Neuronal stem cell (in vitro differentiated cells): ENCODE measurements around the gene NOXO1.
A peak's percentile ranks its signal among the peaks of the same experiment; 100 is the strongest.

Experiments
- DNase-seq: peaks from one replicate; pipeline ENCODE4 v3.0.0-alpha.2; 2013; ENCODE audit warnings: low spot score
- H2AFZ ChIP-seq: one replicate; pipeline ENCODE4 v1.6.1; 2013; ENCODE audit warnings: mild to moderate bottlenecking, low read length, inconsistent platforms
- H2AK5ac ChIP-seq: 2 replicates; pipeline ENCODE4 v1.6.1; 2013; ENCODE audit warnings: low read depth, mild to moderate bottlenecking, inconsistent platforms, low read length, moderate library complexity, mixed read lengths
- H2BK120ac ChIP-seq: 2 replicates; pipeline ENCODE4 v1.6.1; 2013; ENCODE audit warnings: low read depth, mild to moderate bottlenecking, inconsistent platforms, low read length, moderate library complexity, mixed read lengths
- H2BK12ac ChIP-seq: one replicate; pipeline ENCODE4 v1.6.1; 2013; ENCODE audit warnings: low read length, inconsistent platforms
- H2BK15ac ChIP-seq: 2 replicates; pipeline ENCODE4 v1.6.1; 2013; ENCODE audit warnings: mild to moderate bottlenecking, low read length, inconsistent platforms, mixed read lengths
- H2BK5ac ChIP-seq: one replicate; pipeline ENCODE4 v1.6.1; 2013; ENCODE audit warnings: inconsistent platforms, mild to moderate bottlenecking, low read length, moderate library complexity
- H3K14ac ChIP-seq: one replicate; pipeline ENCODE4 v1.6.1; 2013; ENCODE audit warnings: low read length, inconsistent platforms
- H3K18ac ChIP-seq: 2 replicates; pipeline ENCODE4 v1.6.1; 2013; ENCODE audit warnings: low read length, inconsistent platforms
- H3K23ac ChIP-seq: 2 replicates; pipeline ENCODE4 v1.6.1; 2013; ENCODE audit warnings: low read depth, mild to moderate bottlenecking, mixed read lengths, low read length, inconsistent platforms; ENCODE audit not compliant: poor library complexity
- H3K27ac ChIP-seq: replicated peaks from 3 replicates; pipeline ENCODE4 v1.5.1; 2013; ENCODE audit warnings: low read length, inconsistent platforms
- H3K27me3 ChIP-seq, 3 experiments: 2 replicates each; pipeline ENCODE4 v1.6.1; 2013; ENCODE audit warnings: low read length in 3 of 3, mild to moderate bottlenecking in 2 of 3, inconsistent platforms in 1 of 3, low read depth in 1 of 3, mixed read lengths in 1 of 3, moderate library complexity in 1 of 3; ENCODE audit not compliant: control insufficient read depth in 3 of 3, insufficient read depth in 3 of 3
- H3K36me3 ChIP-seq, 2 donors: replicated peaks in 1 of 2; 2 replicates each; pipeline ENCODE4 v1.6.1; 2013; ENCODE audit warnings: low read length in 2 of 2; ENCODE audit not compliant: control insufficient read depth in 2 of 2, insufficient read depth in 2 of 2
- H3K4ac ChIP-seq: 2 replicates; pipeline ENCODE4 v1.6.1; 2013; ENCODE audit warnings: inconsistent platforms, mild to moderate bottlenecking, low read length, moderate library complexity
- H3K4me1 ChIP-seq, 2 donors: 1 replicate in 1 of 2; 2 replicates in 1 of 2; pipeline ENCODE4 v1.6.1; 2013; ENCODE audit warnings: low read length in 2 of 2, low read depth in 1 of 2; ENCODE audit not compliant: control insufficient read depth in 2 of 2, insufficient read depth in 1 of 2
- H3K4me2 ChIP-seq: one replicate; pipeline ENCODE4 v1.6.1; 2013; ENCODE audit warnings: mild to moderate bottlenecking, low read length, inconsistent platforms; ENCODE audit not compliant: insufficient read depth, poor library complexity, severe bottlenecking
- H3K4me3 ChIP-seq, 2 donors: 2 replicates each; pipeline ENCODE4 v1.5.1; 2013; ENCODE audit warnings: low read length in 2 of 2, mild to moderate bottlenecking in 2 of 2, inconsistent platforms in 1 of 2, moderate library complexity in 1 of 2
- H3K79me1 ChIP-seq: one replicate; pipeline ENCODE4 v1.6.1; 2013; ENCODE audit warnings: low read depth, mild to moderate bottlenecking, inconsistent platforms, low read length, moderate library complexity
- H3K9ac ChIP-seq: one replicate; pipeline ENCODE4 v1.6.1; 2013; ENCODE audit warnings: mild to moderate bottlenecking, low read depth, low read length, inconsistent platforms; ENCODE audit not compliant: poor library complexity
- H3K9me3 ChIP-seq, 2 donors: replicated peaks in 1 of 2; 2 replicates each; pipeline versions ENCODE3 to v1.6.1; 2013; ENCODE audit warnings: low read length in 2 of 2, mild to moderate bottlenecking in 2 of 2, inconsistent platforms in 1 of 2, low read depth in 1 of 2, mixed read lengths in 1 of 2, moderate library complexity in 1 of 2; ENCODE audit not compliant: control insufficient read depth in 2 of 2, insufficient read depth in 1 of 2
- H4K8ac ChIP-seq: one replicate; pipeline ENCODE4 v1.6.1; 2013; ENCODE audit warnings: low read depth, mild to moderate bottlenecking, inconsistent platforms, low read length, moderate library complexity
- H4K91ac ChIP-seq: one replicate; pipeline ENCODE4 v1.6.1; 2013; ENCODE audit warnings: low read length, low read depth, mild to moderate bottlenecking, inconsistent platforms; ENCODE audit not compliant: poor library complexity
- WGBS, 2 donors: extraction: QIAGEN DNeasy Blood & Tissue Kit; methylation state at CpG; one replicate each; pipeline ENCODE4 v1.1.7; 2013; ENCODE audit warnings: missing lambda C conversion rate in 2 of 2, mixed read lengths in 1 of 2; ENCODE audit not compliant: insufficient read length in 2 of 2, insufficient replicate concordance in 1 of 2; ENCODE audit errors: extremely low coverage in 2 of 2; 5-methylcytosine and 5-hydroxymethylcytosine counted together

NOXO1 gene

DNA sequence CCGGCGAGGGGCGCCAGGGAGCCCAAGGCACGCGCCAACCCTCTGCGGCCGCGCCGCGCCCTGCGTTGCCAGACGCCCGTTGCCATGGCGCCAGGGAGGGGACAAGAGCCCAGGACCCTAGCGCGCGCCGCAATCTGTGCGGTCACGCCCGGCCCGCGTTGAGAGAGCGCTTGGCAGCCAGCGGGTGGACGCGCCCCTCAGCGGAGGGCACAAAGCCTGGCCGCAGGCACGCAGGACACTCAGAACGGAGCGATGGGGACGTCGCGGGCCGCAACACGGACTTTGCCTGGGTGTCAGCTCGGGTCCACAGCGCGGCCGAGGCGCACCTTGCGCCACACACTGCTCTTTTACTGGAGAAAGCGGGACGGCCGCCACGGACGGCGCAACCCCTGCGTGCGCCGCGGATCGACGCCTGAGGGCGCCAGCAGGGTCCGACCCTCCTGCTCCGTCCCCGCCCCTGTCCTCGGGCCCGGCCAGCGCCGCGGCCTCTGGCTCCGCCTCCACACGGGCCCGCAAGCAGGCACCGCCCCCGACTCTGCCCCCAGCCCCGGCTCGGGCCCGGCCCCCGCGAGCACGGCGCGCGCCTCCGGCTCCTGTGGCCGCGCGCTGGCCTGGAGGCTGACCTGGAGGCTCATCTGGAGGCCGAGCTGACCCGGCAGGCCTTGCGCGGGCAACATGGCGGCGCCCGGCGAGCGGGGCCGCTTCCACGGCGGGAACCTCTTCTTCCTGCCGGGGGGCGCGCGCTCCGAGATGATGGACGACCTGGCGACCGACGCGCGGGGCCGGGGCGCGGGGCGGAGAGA, 2.5 kb upstream of the NOXO1 start, which contains the start of gene GFER:
TSS of gene GFER (plus strand) at position 650 of the 803 bp plus-strand sequence. CDS start at position 676, 26 bp downstream.
- Histone ChIP-seq H2BK15ac (peak within 1 kb of the TSS; percentile 91), H2BK120ac (peak within 1 kb of the TSS; percentile 76), H2AK5ac (peak within 1 kb of the TSS; percentile 98), H4K8ac (no peak within 1 kb of the TSS), H3K36me3 (peaks cover 22 to 26% of the 10 kb centered on the region in 2 donors), H2BK12ac (peak within 1 kb of the TSS; percentile 18), H2AFZ (peak within 1 kb of the TSS; percentile 99), H3K4me3 (peak within 1 kb of the TSS; percentile 87 to 93), H3K4me1 (peaks cover 17 to 31% of the 10 kb centered on the region in 2 donors), H3K9ac (peak within 1 kb of the TSS; percentile 98), H2BK5ac (peak within 1 kb of the TSS; percentile 87), H3K4ac (peak within 1 kb of the TSS; percentile 94), H4K91ac (no peak within 1 kb of the TSS), H3K27ac (peak within 1 kb of the TSS; percentile 93), H3K14ac (no peak within 1 kb of the TSS), H3K79me1 (peaks cover 11% of the 10 kb centered on the region), H3K27me3 (peaks cover 1 to 46% (median 20%) of the 10 kb centered on the region in 3 experiments), H3K4me2 (peak within 1 kb of the TSS; percentile 96), H3K9me3 (no peaks in the 10 kb centered on the region), H3K23ac (peak within 1 kb of the TSS; percentile 98), H3K18ac (peak within 1 kb of the TSS; percentile 100)
- DNase-seq, result peak; percentile 94
- WGBS, 2 donors, result no CpG with 5 or more reads among the region's 109 CpGs

DNA sequence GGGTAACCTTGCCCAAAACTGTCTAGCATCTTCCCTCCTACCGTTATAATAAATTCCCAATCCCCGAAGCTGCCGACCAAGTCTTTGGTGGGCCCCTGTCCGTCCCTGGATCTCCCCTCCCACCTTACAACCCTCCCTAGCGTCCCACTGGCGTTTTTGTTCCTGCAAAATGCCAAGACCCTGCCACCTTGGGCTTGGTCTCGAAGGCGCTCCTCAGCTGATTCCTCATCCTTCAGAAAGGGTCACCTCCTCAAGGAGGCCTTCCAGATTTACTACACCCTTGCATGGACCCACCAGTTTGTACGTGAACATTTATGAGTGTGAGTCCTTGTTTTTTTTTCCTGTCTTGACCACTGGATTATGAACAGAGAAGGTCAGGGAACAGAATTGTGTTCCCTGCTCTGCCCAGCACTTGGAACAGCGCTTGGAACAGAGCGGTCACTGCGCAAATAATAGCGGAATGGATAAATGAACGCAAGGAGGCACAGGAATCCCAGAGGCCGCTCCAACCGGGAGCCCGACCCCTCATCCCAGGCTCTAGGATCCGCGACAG, 1.8 kb upstream of the NOXO1 start:
- H2BK15ac ChIP-seq, result no peak overlapping the region
- H2AFZ ChIP-seq, result peak overlapping the region; percentile 99
- no peak for DNase-seq
- H3K4me2 ChIP-seq, result peak overlapping the region; percentile 96
- no peak overlapping the region for H2AK5ac ChIP-seq
- peak overlapping the region; percentile 98 for H3K23ac ChIP-seq
- H3K4me3 ChIP-seq, result peak overlapping the region; percentile 87 to 88
- peaks cover 11% of the 10 kb centered on the region for H3K79me1 ChIP-seq
- no peak overlapping the region for H2BK120ac ChIP-seq
- no peak overlapping the region for H3K9ac ChIP-seq
- H3K4ac ChIP-seq, result no peak overlapping the region
- peaks cover 17 to 31% of the 10 kb centered on the region in 2 donors for H3K4me1 ChIP-seq
- H3K36me3 ChIP-seq, result peaks cover 22 to 32% of the 10 kb centered on the region in 2 donors
- no peak overlapping the region for H2BK12ac ChIP-seq
- H3K14ac ChIP-seq, result no peak overlapping the region
- H3K27ac ChIP-seq, result peak overlapping the region; percentile 40
- no peak overlapping the region for H4K8ac ChIP-seq
- no peaks in the 10 kb centered on the region for H3K9me3 ChIP-seq
- no peak overlapping the region for H4K91ac ChIP-seq
- peak overlapping the region; percentile 100 for H3K18ac ChIP-seq
- WGBS, 2 donors, result no CpG with 5 or more reads among the region's 19 CpGs
- peaks cover 0 to 48% (median 18%) of the 10 kb centered on the region in 3 experiments for H3K27me3 ChIP-seq
- peak overlapping the region; percentile 87 for H2BK5ac ChIP-seq

DNA sequence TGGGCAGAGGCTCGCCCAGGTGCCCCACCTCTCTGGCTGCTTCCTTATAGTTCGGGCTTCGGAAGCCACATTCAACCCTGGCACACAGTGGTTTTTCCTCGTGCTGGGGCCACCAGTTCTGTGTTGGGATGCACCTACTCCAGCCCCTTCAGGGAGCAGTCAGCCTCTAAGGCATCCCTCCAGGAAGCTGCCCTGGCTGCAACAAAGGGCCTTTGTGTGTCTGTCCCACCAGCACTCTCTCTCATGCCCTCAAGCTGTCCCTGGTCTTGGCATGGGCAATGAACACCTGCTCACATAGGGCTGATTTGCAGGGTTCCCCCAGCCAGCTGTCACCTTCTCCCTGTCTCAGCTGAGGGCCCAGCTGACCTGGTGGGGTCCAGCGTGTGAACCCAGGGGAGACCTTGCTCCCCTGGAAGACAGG, 754 bp upstream of the NOXO1 start:
- Histone ChIP-seq H2BK15ac (peak overlapping the region; percentile 37), H2AK5ac (peak overlapping the region; percentile 68), H4K91ac (no peak overlapping the region), H3K18ac (peak overlapping the region; percentile 31), H2AFZ (no peak overlapping the region), H3K36me3 (peaks cover 24 to 38% of the 10 kb centered on the region in 2 donors), H3K4ac (no peak overlapping the region), H3K4me1 (peaks cover 17 to 31% of the 10 kb centered on the region in 2 donors), H3K27ac (no peak overlapping the region), H3K23ac (no peak overlapping the region), H3K4me3 (no peak overlapping the region), H2BK12ac (no peak overlapping the region), H4K8ac (no peak overlapping the region), H3K9me3 (no peaks in the 10 kb centered on the region), H3K9ac (no peak overlapping the region), H3K14ac (no peak overlapping the region), H3K27me3 (peaks cover 0 to 50% (median 18%) of the 10 kb centered on the region in 3 experiments), H3K4me2 (no peak overlapping the region), H2BK5ac (no peak overlapping the region), H3K79me1 (peaks cover 11% of the 10 kb centered on the region), H2BK120ac (no peak overlapping the region)
- no CpG with 5 or more reads among the region's 5 CpGs for WGBS, 2 donors
- DNase-seq, result no peak

DNA sequence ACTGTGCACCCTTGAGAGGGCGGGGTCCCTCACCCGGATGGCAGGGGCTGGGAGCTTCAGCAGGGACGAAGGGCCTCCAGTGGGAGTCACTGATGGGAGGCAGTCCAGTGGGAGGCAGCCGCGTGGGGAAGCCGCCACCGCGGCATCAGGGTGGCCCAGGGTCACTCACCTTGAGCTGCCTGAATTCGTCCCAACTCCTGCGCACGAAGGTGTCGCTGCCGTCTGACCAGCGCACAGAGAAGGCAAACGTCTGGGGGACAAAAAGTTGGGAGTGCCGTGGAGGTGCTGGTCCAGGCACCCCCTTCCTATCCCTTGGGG, 540 bp downstream of the NOXO1 start:
- Histone ChIP-seq H3K14ac (no peak overlapping the region), H2AK5ac (peak overlapping the region; percentile 84), H3K4me3 (no peak overlapping the region), H2BK12ac (peak overlapping the region; percentile 73), H4K8ac (no peak overlapping the region), H2BK120ac (no peak overlapping the region), H2AFZ (no peak overlapping the region), H3K4me2 (no peak overlapping the region), H3K27me3 (peaks cover 0 to 50% (median 18%) of the 10 kb centered on the region in 3 experiments), H3K9ac (no peak overlapping the region), H3K9me3 (no peaks in the 10 kb centered on the region), H2BK5ac (no peak overlapping the region), H3K79me1 (peaks cover 11% of the 10 kb centered on the region), H3K27ac (no peak overlapping the region), H4K91ac (no peak overlapping the region), H3K23ac (peak overlapping the region; percentile 99), H2BK15ac (peak overlapping the region; percentile 49), H3K36me3 (peaks cover 25 to 38% of the 10 kb centered on the region in 2 donors), H3K18ac (no peak overlapping the region), H3K4ac (peak overlapping the region; percentile 76), H3K4me1 (peaks cover 17 to 31% of the 10 kb centered on the region in 2 donors)
- DNase-seq, result no peak
- WGBS, 2 donors, result no CpG with 5 or more reads among the region's 16 CpGs
